CD4-positive, alpha-beta T cell (primary cell): ENCODE results near the gene BPHL. TPM values are rescaled to one million over a fixed set of nuclear protein-coding genes. Genes with fewer than 3 reads are reported as not detected.

Experiments
- ATAC-seq: fragments of 200-7000 bp; cut with Tn5 transposase; one replicate; pipeline ENCODE4 v1.10.0; 2022; ENCODE audit warnings: mild to moderate bottlenecking; ENCODE audit not compliant: poor library complexity
- CTCF ChIA-PET: fragments of 350-600 bp; sonication (Branson Sonifier 250); formaldehyde crosslinking; loops from one replicate; lab custom pipeline; 2021; ENCODE audit warnings: antibody characterized with exemption, inconsistent platforms; lab: Charles Lee
- POLR2A ChIA-PET: fragments of 350-600 bp; sonication (Branson Sonifier 250); formaldehyde crosslinking; loops from one replicate; lab custom pipeline; 2021; ENCODE audit warnings: antibody characterized with exemption, inconsistent platforms; lab: Charles Lee
- DNase-seq, 14 experiments: peaks; one replicate each; pipeline ENCODE4 v3.0.0-alpha.2; 2013 to 2020; ENCODE audit warnings: mixed read lengths in 2 of 14
- H3K27ac ChIP-seq, 2 donors: one replicate each; pipeline versions ENCODE4 v1.5.1 to v1.7.0; 2013; ENCODE audit warnings: low read length in 2 of 2, low read depth in 1 of 2, mild to moderate bottlenecking in 1 of 2
- H3K27me3 ChIP-seq, 2 experiments: 1 replicate in 1 of 2; 2 replicates in 1 of 2; pipeline versions ENCODE4 v1.6.1 to v1.7.0; 2013; ENCODE audit warnings: low read length in 2 of 2, control low read depth in 1 of 2, mild to moderate bottlenecking in 1 of 2, moderate library complexity in 1 of 2; ENCODE audit not compliant: insufficient read depth in 2 of 2, control insufficient read depth in 1 of 2
- H3K36me3 ChIP-seq: one replicate; pipeline ENCODE4 v1.6.1; 2013; ENCODE audit warnings: low read length, control low read depth; ENCODE audit not compliant: insufficient read depth
- H3K4me1 ChIP-seq: one replicate; pipeline ENCODE4 v1.6.1; 2013; ENCODE audit warnings: low read length, control low read depth; ENCODE audit not compliant: insufficient read depth
- H3K4me3 ChIP-seq: one replicate; pipeline ENCODE4 v1.5.1; 2013; ENCODE audit warnings: mild to moderate bottlenecking, low read length, moderate library complexity
- H3K9me3 ChIP-seq, 2 experiments: 1 replicate in 1 of 2; 2 replicates in 1 of 2; pipeline versions ENCODE4 v1.6.1 to v1.7.0; 2013; ENCODE audit warnings: low read length in 2 of 2, mild to moderate bottlenecking in 2 of 2, control low read depth in 1 of 2, moderate library complexity in 1 of 2; ENCODE audit not compliant: control insufficient read depth in 1 of 2, insufficient read depth in 1 of 2
- H3K27ac Mint-ChIP-seq: one replicate; pipeline ENCODE4 v1.8.0; 2020; ENCODE audit warnings: mixed read lengths
- H3K27me3 Mint-ChIP-seq: one replicate; pipeline ENCODE4 v1.8.0; 2021; ENCODE audit warnings: mixed read lengths
- H3K36me3 Mint-ChIP-seq: one replicate; pipeline ENCODE4 v1.8.0; 2021; ENCODE audit warnings: low read depth, mixed read lengths
- H3K4me1 Mint-ChIP-seq: one replicate; pipeline ENCODE4 v1.8.0; 2021; ENCODE audit warnings: low read depth, mixed read lengths
- H3K4me3 Mint-ChIP-seq: one replicate; pipeline ENCODE4 v1.8.0; 2020; ENCODE audit warnings: mild to moderate bottlenecking, mixed read lengths
- H3K9me3 Mint-ChIP-seq: one replicate; pipeline ENCODE4 v1.8.0; 2020; ENCODE audit warnings: mixed read lengths
- CTCF ChIP-seq: fragments of 200-600 bp; IDR thresholded peaks from one replicate; pipeline ENCODE4 v1.8.0; 2022; ENCODE audit warnings: antibody characterized with exemption, mild to moderate bottlenecking
- intact Hi-C, 2 experiments: fragments of 100-400 bp; cut with DNase I in 1 of 2; cut with micrococcal nuclease in 1 of 2; formaldehyde crosslinking; loops; one replicate each; pipeline versions ENCODE4 v1.15.1 to v1.9.0; 2023 to 2025; cut with DNase I, micrococcal nuclease
- polyA plus RNA-seq, 2 donors: library from polyadenylated mRNA; unstranded; fragments of 120-200 nt; gene quantifications; one replicate each; pipeline ENCODE4 v1.2.1, GENCODE V29; 2013
- total RNA-seq, 174 experiments: library from RNA in 2 of 174; stranded (reverse) in 2 of 174; gene quantifications; one replicate each; pipeline ENCODE4 v1.2.3 and lab custom pipeline; 2021 to 2026

The BPHL gene
- total RNA-seq (1 to 10 TPM; 5.2 to 5.7 TPM), total RNA-seq (lab: John Stamatoyannopoulos, UW) (1.8 to 17.3 (median 7.8) reads per million in 172 experiments)
- 6.5 TPM for polyA plus RNA-seq (2013, experiment 1 of 2)
- 6.6 TPM for polyA plus RNA-seq (2013, experiment 2 of 2)

- peaks cover 19% of the 10 kb centered on the region for H3K4me1 Mint-ChIP-seq
- peak within 1 kb of the TSS; percentile 91 to 96 for H3K27ac ChIP-seq
- peaks cover 20% of the 10 kb centered on the region for H3K36me3 Mint-ChIP-seq
- DNase-seq (peak; percentile 98 to 100 (median 99)), ATAC-seq (peak; percentile 90)
- no peaks in the 10 kb centered on the region for H3K27me3 Mint-ChIP-seq
- peaks cover 15% of the 10 kb centered on the region for H3K4me1 ChIP-seq
- no peak for TF ChIP-seq CTCF
- H3K36me3 ChIP-seq = peaks cover 14% of the 10 kb centered on the region
- H3K4me3 ChIP-seq = peak within 1 kb of the TSS; percentile 67
- peak within 1 kb of the TSS; percentile 93 for H3K4me3 Mint-ChIP-seq
- no peaks in the 10 kb centered on the region for H3K9me3 ChIP-seq
- peak within 1 kb of the TSS; percentile 91 for H3K27ac Mint-ChIP-seq
- ChIA-PET POLR2A (interaction anchor here (0.6 to 1.4 kb wide), 11 partner anchors 9 to 903 kb away, joined by 3 to 7 read pairs (median 3); partner anchors contain the start of genes NQO2 and RIPK1), CTCF (no interaction called here)
- H3K9me3 Mint-ChIP-seq = no peaks in the 10 kb centered on the region
- H3K27me3 ChIP-seq = no peaks in the 10 kb centered on the region
- intact Hi-C loops = loop anchor here (1.0 to 5.0 kb wide), 8 partner anchors 39 to 1019 kb away; partner anchors contain the start of genes ECI2 (in 1 of the 2), PSMG4 (in 1 of the 2), RIPK1 (in 1 of the 2) and TUBB2A (in 1 of the 2)
Measured at GRCh38 chr6:3118353-3119039, at the start of gene BPHL. Gene BPHL, plus strand, starts transcription at chr6:3118711. Its CDS starts 30 bp downstream, at chr6:3118741.

- H3K27me3 ChIP-seq = no peaks in the 10 kb centered on the region
- H3K27ac ChIP-seq = no peak overlapping the region
- peaks cover 55% of the 10 kb centered on the region for H3K4me1 ChIP-seq
- peaks cover 78% of the 10 kb centered on the region for H3K4me1 Mint-ChIP-seq
- H3K27ac Mint-ChIP-seq = peak overlapping the region; percentile 99
- CTCF ChIA-PET = no interaction called here
- peaks cover 23% of the 10 kb centered on the region for H3K36me3 ChIP-seq
- intact Hi-C loops = loop anchor here in 1 of 2 experiments (5.0 kb wide), 1 partner anchor 186 kb away; the partner anchor contains the start of gene PSMG4
- peaks cover 53% of the 10 kb centered on the region for H3K36me3 Mint-ChIP-seq
- H3K4me3 Mint-ChIP-seq = peak overlapping the region; percentile 23
- H3K27me3 Mint-ChIP-seq = no peaks in the 10 kb centered on the region
- no peaks in the 10 kb centered on the region for H3K9me3 ChIP-seq
- no peak overlapping the region for H3K4me3 ChIP-seq
- no peak for ATAC-seq
- no peak for TF ChIP-seq CTCF
- DNase-seq = no peak
- POLR2A ChIA-PET = interaction anchor here (0.7 kb wide), 1 partner anchor 48 kb away, joined by 3 read pairs; no protein-coding TSS in a partner anchor
- H3K9me3 Mint-ChIP-seq = no peaks in the 10 kb centered on the region
Measured at GRCh38 chr6:3071568-3071967, 46.9 kb upstream of the BPHL start.

DNA sequence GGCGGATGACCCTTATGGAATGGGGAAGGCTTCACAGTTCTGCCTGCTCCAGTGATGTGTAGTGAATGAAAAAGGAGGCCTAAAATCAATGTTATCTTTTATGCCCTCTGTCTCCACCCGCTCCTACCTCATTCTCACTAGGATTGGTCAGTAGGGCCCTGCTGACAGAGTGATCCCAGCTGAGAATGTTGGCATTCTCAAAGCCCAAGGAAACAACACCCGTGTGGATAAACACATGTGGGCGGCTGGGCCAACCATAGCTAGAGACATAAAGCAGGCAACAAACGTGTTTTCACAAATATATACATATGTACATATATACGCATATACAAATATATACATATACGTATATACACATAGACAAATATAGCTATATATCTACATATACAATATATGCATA, 45.7 kb upstream of the BPHL start:
- ATAC-seq (no peak), DNase-seq (no peak)
- Mint-ChIP-seq H3K4me1 (peaks cover 72% of the 10 kb centered on the region), H3K4me3 (no peak overlapping the region), H3K36me3 (peaks cover 64% of the 10 kb centered on the region), H3K27me3 (no peaks in the 10 kb centered on the region), H3K9me3 (no peaks in the 10 kb centered on the region), H3K27ac (peak overlapping the region; percentile 20)
- TF ChIP-seq CTCF = no peak
- CTCF ChIA-PET = interaction anchor here (1.1 kb wide), 1 partner anchor 281 kb away, joined by 3 read pairs; no protein-coding TSS in a partner anchor
- H3K36me3 ChIP-seq = peaks cover 34% of the 10 kb centered on the region
- intact Hi-C loops = loop anchor here in 1 of 2 experiments (5.0 kb wide), 1 partner anchor 185 kb away; the partner anchor contains the start of gene PSMG4
- POLR2A ChIA-PET = no interaction called here
- H3K9me3 ChIP-seq = no peaks in the 10 kb centered on the region
- peaks cover 61% of the 10 kb centered on the region for H3K4me1 ChIP-seq
- no peak overlapping the region for H3K27ac ChIP-seq
- no peak overlapping the region for H3K4me3 ChIP-seq
- no peaks in the 10 kb centered on the region for H3K27me3 ChIP-seq
